ENCODE results near the gene RNF224. TPM values are rescaled to one million over a fixed set of nuclear protein-coding genes. Genes with fewer than 3 reads are reported as not detected.

RNF224 gene
- total RNA-seq, 1 donor from 2014 or later: 0.39 TPM

- Mint-ChIP-seq H3K4me3 (ENCODE audit: unreplicated experiment) (no peak overlapping the region), H3K4me1 (ENCODE audit: low read depth, unreplicated experiment) (peaks cover 1% of the 10 kb centered on the region), H3K36me3 (ENCODE audit: unreplicated experiment) (no peaks in the 10 kb centered on the region), H3K27me3 (ENCODE audit: unreplicated experiment) (peaks cover 2% of the 10 kb centered on the region), H3K9me3 (ENCODE audit: unreplicated experiment) (peaks cover 5% of the 10 kb centered on the region), H3K27ac (ENCODE audit: unreplicated experiment) (no peak overlapping the region)
- no peak for DNase-seq
- TF ChIP-seq CTCF (IDR thresholded peaks at IDR 0.05; ENCODE audit: partially characterized antibody, unreplicated experiment): no peak
These were observed 25.5 kb downstream of the RNF224 start for GRCh38 chr9:137252555-137253506.

GRCh38 chr9:137253717-137254623 lies 26.7 kb downstream of the RNF224 start:
- no peak for DNase-seq
- peak overlapping the region; percentile 92 for H3K4me3 Mint-ChIP-seq (ENCODE audit: unreplicated experiment)
- no peak for TF ChIP-seq CTCF (IDR thresholded peaks at IDR 0.05; ENCODE audit: partially characterized antibody, unreplicated experiment)
- peaks cover 5% of the 10 kb centered on the region for H3K9me3 Mint-ChIP-seq (ENCODE audit: unreplicated experiment)
- H3K27ac Mint-ChIP-seq (ENCODE audit: unreplicated experiment): peak overlapping the region; percentile 68
- peaks cover 2% of the 10 kb centered on the region for H3K27me3 Mint-ChIP-seq (ENCODE audit: unreplicated experiment)
- H3K36me3 Mint-ChIP-seq (ENCODE audit: unreplicated experiment): no peaks in the 10 kb centered on the region
- peaks cover 1% of the 10 kb centered on the region for H3K4me1 Mint-ChIP-seq (ENCODE audit: low read depth, unreplicated experiment)

GRCh38 chr9:137254624-137255447 lies 27.5 kb downstream of the RNF224 start, which contains the start of gene NELFB:
Gene NELFB, plus strand, starts transcription at chr9:137255327.
- Mint-ChIP-seq H3K27ac (ENCODE audit: unreplicated experiment) (peak within 1 kb of the TSS; percentile 68), H3K27me3 (ENCODE audit: unreplicated experiment) (peaks cover 2% of the 10 kb centered on the region), H3K9me3 (ENCODE audit: unreplicated experiment) (peaks cover 5% of the 10 kb centered on the region), H3K4me3 (ENCODE audit: unreplicated experiment) (peak within 1 kb of the TSS; percentile 92), H3K36me3 (ENCODE audit: unreplicated experiment) (no peaks in the 10 kb centered on the region), H3K4me1 (ENCODE audit: low read depth, unreplicated experiment) (peaks cover 1% of the 10 kb centered on the region)
- DNase-seq: peak; percentile 98
- TF ChIP-seq CTCF (IDR thresholded peaks at IDR 0.05; ENCODE audit: partially characterized antibody, unreplicated experiment): no peak

- Mint-ChIP-seq H3K36me3 (ENCODE audit: unreplicated experiment) (no peaks in the 10 kb centered on the region), H3K4me3 (ENCODE audit: unreplicated experiment) (peak overlapping the region; percentile 84), H3K27ac (ENCODE audit: unreplicated experiment) (no peak overlapping the region), H3K27me3 (ENCODE audit: unreplicated experiment) (peaks cover 2% of the 10 kb centered on the region), H3K4me1 (ENCODE audit: low read depth, unreplicated experiment) (peaks cover 1% of the 10 kb centered on the region), H3K9me3 (ENCODE audit: unreplicated experiment) (peaks cover 5% of the 10 kb centered on the region)
- DNase-seq: no peak
- TF ChIP-seq CTCF (IDR thresholded peaks at IDR 0.05; ENCODE audit: partially characterized antibody, unreplicated experiment): no peak
These were observed 28.3 kb downstream of the RNF224 start for GRCh38 chr9:137255448-137256114.
